Neuronal stem cell (in vitro differentiated cells): ENCODE results near the gene OSBPL1A.

ENCODE experiments used
- DNase-seq: peaks from one replicate; pipeline ENCODE4 v3.0.0-alpha.2; 2013; ENCODE audit warnings: low spot score
- H2AFZ ChIP-seq: one replicate; pipeline ENCODE4 v1.6.1; 2013; ENCODE audit warnings: mild to moderate bottlenecking, low read length, inconsistent platforms
- H2AK5ac ChIP-seq: 2 replicates; pipeline ENCODE4 v1.6.1; 2013; ENCODE audit warnings: low read depth, mild to moderate bottlenecking, inconsistent platforms, low read length, moderate library complexity, mixed read lengths
- H2BK120ac ChIP-seq: 2 replicates; pipeline ENCODE4 v1.6.1; 2013; ENCODE audit warnings: low read depth, mild to moderate bottlenecking, inconsistent platforms, low read length, moderate library complexity, mixed read lengths
- H2BK12ac ChIP-seq: one replicate; pipeline ENCODE4 v1.6.1; 2013; ENCODE audit warnings: low read length, inconsistent platforms
- H2BK15ac ChIP-seq: 2 replicates; pipeline ENCODE4 v1.6.1; 2013; ENCODE audit warnings: mild to moderate bottlenecking, low read length, inconsistent platforms, mixed read lengths
- H2BK5ac ChIP-seq: one replicate; pipeline ENCODE4 v1.6.1; 2013; ENCODE audit warnings: inconsistent platforms, mild to moderate bottlenecking, low read length, moderate library complexity
- H3K14ac ChIP-seq: one replicate; pipeline ENCODE4 v1.6.1; 2013; ENCODE audit warnings: low read length, inconsistent platforms
- H3K18ac ChIP-seq: 2 replicates; pipeline ENCODE4 v1.6.1; 2013; ENCODE audit warnings: low read length, inconsistent platforms
- H3K23ac ChIP-seq: 2 replicates; pipeline ENCODE4 v1.6.1; 2013; ENCODE audit warnings: low read depth, mild to moderate bottlenecking, mixed read lengths, low read length, inconsistent platforms; ENCODE audit not compliant: poor library complexity
- H3K27ac ChIP-seq: replicated peaks from 3 replicates; pipeline ENCODE4 v1.5.1; 2013; ENCODE audit warnings: low read length, inconsistent platforms
- H3K27me3 ChIP-seq, 3 experiments: 2 replicates each; pipeline ENCODE4 v1.6.1; 2013; ENCODE audit warnings: low read length in 3 of 3, mild to moderate bottlenecking in 2 of 3, inconsistent platforms in 1 of 3, low read depth in 1 of 3, mixed read lengths in 1 of 3, moderate library complexity in 1 of 3; ENCODE audit not compliant: control insufficient read depth in 3 of 3, insufficient read depth in 3 of 3
- H3K36me3 ChIP-seq, 2 donors: replicated peaks in 1 of 2; 2 replicates each; pipeline ENCODE4 v1.6.1; 2013; ENCODE audit warnings: low read length in 2 of 2; ENCODE audit not compliant: control insufficient read depth in 2 of 2, insufficient read depth in 2 of 2
- H3K4ac ChIP-seq: 2 replicates; pipeline ENCODE4 v1.6.1; 2013; ENCODE audit warnings: inconsistent platforms, mild to moderate bottlenecking, low read length, moderate library complexity
- H3K4me1 ChIP-seq, 2 donors: 1 replicate in 1 of 2; 2 replicates in 1 of 2; pipeline ENCODE4 v1.6.1; 2013; ENCODE audit warnings: low read length in 2 of 2, low read depth in 1 of 2; ENCODE audit not compliant: control insufficient read depth in 2 of 2, insufficient read depth in 1 of 2
- H3K4me2 ChIP-seq: one replicate; pipeline ENCODE4 v1.6.1; 2013; ENCODE audit warnings: mild to moderate bottlenecking, low read length, inconsistent platforms; ENCODE audit not compliant: insufficient read depth, poor library complexity, severe bottlenecking
- H3K4me3 ChIP-seq, 2 donors: 2 replicates each; pipeline ENCODE4 v1.5.1; 2013; ENCODE audit warnings: low read length in 2 of 2, mild to moderate bottlenecking in 2 of 2, inconsistent platforms in 1 of 2, moderate library complexity in 1 of 2
- H3K79me1 ChIP-seq: one replicate; pipeline ENCODE4 v1.6.1; 2013; ENCODE audit warnings: low read depth, mild to moderate bottlenecking, inconsistent platforms, low read length, moderate library complexity
- H3K9ac ChIP-seq: one replicate; pipeline ENCODE4 v1.6.1; 2013; ENCODE audit warnings: mild to moderate bottlenecking, low read depth, low read length, inconsistent platforms; ENCODE audit not compliant: poor library complexity
- H3K9me3 ChIP-seq, 2 donors: replicated peaks in 1 of 2; 2 replicates each; pipeline versions ENCODE3 to v1.6.1; 2013; ENCODE audit warnings: low read length in 2 of 2, mild to moderate bottlenecking in 2 of 2, inconsistent platforms in 1 of 2, low read depth in 1 of 2, mixed read lengths in 1 of 2, moderate library complexity in 1 of 2; ENCODE audit not compliant: control insufficient read depth in 2 of 2, insufficient read depth in 1 of 2
- H4K8ac ChIP-seq: one replicate; pipeline ENCODE4 v1.6.1; 2013; ENCODE audit warnings: low read depth, mild to moderate bottlenecking, inconsistent platforms, low read length, moderate library complexity
- H4K91ac ChIP-seq: one replicate; pipeline ENCODE4 v1.6.1; 2013; ENCODE audit warnings: low read length, low read depth, mild to moderate bottlenecking, inconsistent platforms; ENCODE audit not compliant: poor library complexity
- WGBS, 2 donors: extraction: QIAGEN DNeasy Blood & Tissue Kit; methylation state at CpG; one replicate each; pipeline ENCODE4 v1.1.7; 2013; ENCODE audit warnings: missing lambda C conversion rate in 2 of 2, mixed read lengths in 1 of 2; ENCODE audit not compliant: insufficient read length in 2 of 2, insufficient replicate concordance in 1 of 2; ENCODE audit errors: extremely low coverage in 2 of 2; 5-methylcytosine and 5-hydroxymethylcytosine counted together

OSBPL1A gene

DNA sequence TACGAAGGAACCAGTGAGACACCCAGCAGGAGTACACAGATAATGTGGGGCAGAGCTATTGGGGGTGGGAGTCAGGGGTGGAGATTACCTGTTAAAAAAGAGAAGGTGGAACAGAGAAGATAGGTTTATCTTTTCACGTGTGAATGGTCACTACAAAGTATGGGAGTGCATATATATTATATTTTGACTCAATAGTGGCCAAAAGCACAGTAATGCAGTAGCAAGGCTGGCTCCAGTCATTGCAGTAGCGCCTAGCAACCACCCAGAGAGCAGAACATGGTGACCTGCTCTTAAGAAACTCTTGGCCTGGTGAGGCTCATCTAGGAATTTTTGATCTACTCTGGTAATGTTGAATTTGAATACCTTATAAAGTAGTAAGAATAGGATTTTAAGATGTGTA, 29.9 kb upstream of the OSBPL1A start:
- H2BK120ac ChIP-seq, result no peak overlapping the region
- peak overlapping the region; percentile 67 for H3K4me2 ChIP-seq
- no peaks in the 10 kb centered on the region for H3K79me1 ChIP-seq
- no peak overlapping the region for H3K18ac ChIP-seq
- H2BK5ac ChIP-seq, result no peak overlapping the region
- H3K36me3 ChIP-seq, result peaks cover 4 to 36% of the 10 kb centered on the region in 2 donors
- DNase-seq, result no peak
- peak overlapping the region; percentile 91 for H2AFZ ChIP-seq
- no peak overlapping the region for H3K23ac ChIP-seq
- no peak overlapping the region for H3K4ac ChIP-seq
- H2BK12ac ChIP-seq, result no peak overlapping the region
- no peaks in the 10 kb centered on the region for H3K4me1 ChIP-seq
- H3K27me3 ChIP-seq, result peaks cover 0 to 12% (median 0%) of the 10 kb centered on the region in 3 experiments
- H4K8ac ChIP-seq, result no peak overlapping the region
- H2BK15ac ChIP-seq, result no peak overlapping the region
- no peak overlapping the region for H2AK5ac ChIP-seq
- H3K9me3 ChIP-seq, result no peaks in the 10 kb centered on the region
- H3K9ac ChIP-seq, result no peak overlapping the region
- WGBS, 2 donors, result no CpG with 5 or more reads among the region's 3 CpGs
- no peak overlapping the region for H3K27ac ChIP-seq
- no peak overlapping the region for H4K91ac ChIP-seq
- H3K14ac ChIP-seq, result no peak overlapping the region
- H3K4me3 ChIP-seq, result peak overlapping the region; percentile 53 to 75

DNA sequence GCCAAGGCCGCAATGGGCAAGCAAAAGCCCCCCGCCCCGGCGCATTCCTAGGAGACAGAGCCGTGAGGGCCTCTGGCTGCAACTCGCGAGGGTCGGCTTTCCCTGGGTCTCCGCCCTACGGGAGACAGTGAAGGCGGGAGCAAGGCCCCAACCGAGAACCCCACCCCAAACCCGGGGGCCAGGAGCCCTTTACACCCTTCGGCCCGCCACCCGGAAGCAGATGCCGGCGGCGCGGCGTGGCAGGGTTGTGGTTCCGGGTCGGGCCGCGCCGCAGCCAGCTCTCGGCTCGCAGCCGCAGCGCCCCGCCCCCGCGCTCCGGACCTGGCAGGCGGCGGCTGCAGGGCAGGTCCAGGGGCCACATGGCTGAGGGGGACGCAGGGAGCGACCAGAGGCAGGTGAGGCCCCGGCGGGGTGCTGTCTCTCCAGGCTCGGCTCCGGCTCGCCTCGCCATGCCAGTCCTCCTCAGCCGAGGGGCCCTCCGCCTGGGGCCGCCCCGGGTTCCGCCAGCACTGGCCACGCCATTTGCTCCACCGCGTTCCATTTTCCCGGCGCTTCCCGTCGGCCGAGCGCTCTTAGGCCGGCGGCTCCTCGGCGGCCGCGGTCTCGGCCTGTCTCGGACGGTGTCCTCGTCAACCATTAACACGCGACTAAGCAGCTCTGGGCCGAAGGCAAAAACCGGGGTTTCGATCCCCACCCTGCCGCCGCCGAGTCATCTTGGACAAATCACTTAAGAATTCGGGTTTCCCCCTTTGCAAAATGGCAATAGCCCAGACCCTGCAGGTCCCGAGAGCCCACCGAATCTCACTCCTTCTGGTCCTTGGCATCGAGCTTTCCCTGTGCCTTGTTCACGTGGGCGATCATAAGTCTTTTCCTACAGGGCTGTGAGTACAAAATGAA, 29.0 kb upstream of the OSBPL1A start, which contains the start of gene IMPACT:
IMPACT (plus strand) TSS at position 273 of the 897 bp plus-strand sequence; CDS start at position 360, 87 bp downstream.
- H4K8ac ChIP-seq, result no peak within 1 kb of the TSS
- peak within 1 kb of the TSS; percentile 98 for H3K18ac ChIP-seq
- peak within 1 kb of the TSS; percentile 40 for H4K91ac ChIP-seq
- peak within 1 kb of the TSS; percentile 75 to 92 for H3K4me3 ChIP-seq
- H3K4me1 ChIP-seq, result no peaks in the 10 kb centered on the region
- peaks cover 0 to 18% (median 0%) of the 10 kb centered on the region in 3 experiments for H3K27me3 ChIP-seq
- no peak within 1 kb of the TSS for H3K4ac ChIP-seq
- H3K14ac ChIP-seq, result no peak within 1 kb of the TSS
- H2AK5ac ChIP-seq, result peak within 1 kb of the TSS; percentile 60
- H2BK15ac ChIP-seq, result no peak within 1 kb of the TSS
- H2BK120ac ChIP-seq, result no peak within 1 kb of the TSS
- H2BK12ac ChIP-seq, result no peak within 1 kb of the TSS
- H2BK5ac ChIP-seq, result peak within 1 kb of the TSS; percentile 91
- H2AFZ ChIP-seq, result peak within 1 kb of the TSS; percentile 91
- H3K27ac ChIP-seq, result peak within 1 kb of the TSS; percentile 94
- peak; percentile 88 for DNase-seq
- H3K23ac ChIP-seq, result peak within 1 kb of the TSS; percentile 92
- peaks cover 4 to 29% of the 10 kb centered on the region in 2 donors for H3K36me3 ChIP-seq
- H3K4me2 ChIP-seq, result peak within 1 kb of the TSS; percentile 67
- H3K9me3 ChIP-seq, result no peaks in the 10 kb centered on the region
- peak within 1 kb of the TSS; percentile 88 for H3K9ac ChIP-seq
- WGBS, 2 donors, result no CpG with 5 or more reads among the region's 82 CpGs
- no peaks in the 10 kb centered on the region for H3K79me1 ChIP-seq

DNA sequence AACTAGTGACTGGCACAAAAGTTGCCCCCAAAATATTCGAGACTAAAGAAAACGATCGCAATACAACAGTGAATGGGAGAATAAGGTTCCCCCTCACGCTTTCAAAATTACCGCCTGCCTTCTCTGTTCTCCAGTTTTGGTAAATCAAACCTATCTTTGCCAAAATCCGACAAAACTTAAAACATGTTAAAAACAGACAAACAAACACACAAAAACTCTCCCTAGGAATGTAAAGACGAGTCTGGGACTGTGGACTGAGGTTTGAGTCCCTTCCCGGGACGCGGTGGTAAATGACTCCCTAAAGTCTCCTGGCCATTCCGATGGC, 28.4 kb upstream of the OSBPL1A start:
- H2BK120ac ChIP-seq, result no peak overlapping the region
- H3K23ac ChIP-seq, result peak overlapping the region; percentile 92
- H3K18ac ChIP-seq, result peak overlapping the region; percentile 98
- peaks cover 0 to 20% (median 0%) of the 10 kb centered on the region in 3 experiments for H3K27me3 ChIP-seq
- H3K9ac ChIP-seq, result peak overlapping the region; percentile 50
- H4K8ac ChIP-seq, result no peak overlapping the region
- peak overlapping the region; percentile 91 for H2AFZ ChIP-seq
- no peaks in the 10 kb centered on the region for H3K9me3 ChIP-seq
- no peak overlapping the region for H4K91ac ChIP-seq
- H3K4ac ChIP-seq, result no peak overlapping the region
- no peak overlapping the region for H3K14ac ChIP-seq
- no peaks in the 10 kb centered on the region for H3K4me1 ChIP-seq
- H3K79me1 ChIP-seq, result no peaks in the 10 kb centered on the region
- H2BK15ac ChIP-seq, result no peak overlapping the region
- H2BK12ac ChIP-seq, result no peak overlapping the region
- peak overlapping the region; percentile 91 for H2BK5ac ChIP-seq
- H3K27ac ChIP-seq, result peak overlapping the region; percentile 94
- H3K36me3 ChIP-seq, result peaks cover 0 to 24% of the 10 kb centered on the region in 2 donors
- H3K4me3 ChIP-seq, result peak overlapping the region; percentile 75 to 78
- no peak for DNase-seq
- H3K4me2 ChIP-seq, result peak overlapping the region; percentile 67
- H2AK5ac ChIP-seq, result no peak overlapping the region
- no CpG with 5 or more reads among the region's 11 CpGs for WGBS, 2 donors

DNA sequence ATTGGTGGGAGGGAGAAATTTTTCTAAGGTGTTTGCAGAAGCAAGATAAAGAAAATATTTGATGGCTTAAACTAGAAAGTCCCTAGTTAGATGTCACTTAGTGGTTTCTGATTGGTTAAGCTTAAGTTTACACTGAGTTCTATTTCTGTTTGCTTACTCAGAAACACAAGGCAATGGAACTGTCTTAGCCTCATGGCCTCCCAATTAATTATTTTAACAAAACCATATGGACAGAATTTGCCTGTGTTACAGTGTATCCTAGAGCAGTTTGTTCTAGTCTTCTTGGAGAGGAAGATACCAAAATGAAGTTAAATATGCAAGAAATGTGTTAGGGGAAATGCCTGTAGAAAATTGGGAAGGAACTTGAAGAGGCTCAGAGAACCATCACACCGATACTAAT, 24.2 kb upstream of the OSBPL1A start:
- H2BK12ac ChIP-seq, result no peak overlapping the region
- H3K36me3 ChIP-seq, result no peaks in the 10 kb centered on the region
- H3K4ac ChIP-seq, result no peak overlapping the region
- no peaks in the 10 kb centered on the region for H3K4me1 ChIP-seq
- H2BK15ac ChIP-seq, result no peak overlapping the region
- H3K4me2 ChIP-seq, result no peak overlapping the region
- DNase-seq, result no peak
- H3K23ac ChIP-seq, result no peak overlapping the region
- peaks cover 0 to 20% (median 0%) of the 10 kb centered on the region in 3 experiments for H3K27me3 ChIP-seq
- no peak overlapping the region for H3K14ac ChIP-seq
- no peak overlapping the region for H2AFZ ChIP-seq
- H2BK5ac ChIP-seq, result no peak overlapping the region
- H3K9ac ChIP-seq, result no peak overlapping the region
- H3K9me3 ChIP-seq, result no peaks in the 10 kb centered on the region
- H3K79me1 ChIP-seq, result no peaks in the 10 kb centered on the region
- H2AK5ac ChIP-seq, result no peak overlapping the region
- no peak overlapping the region for H2BK120ac ChIP-seq
- no peak overlapping the region for H4K91ac ChIP-seq
- WGBS, 2 donors, result no CpG with 5 or more reads among the region's 1 CpG
- H3K27ac ChIP-seq, result no peak overlapping the region
- H4K8ac ChIP-seq, result no peak overlapping the region
- no peak overlapping the region for H3K18ac ChIP-seq
- no peak overlapping the region for H3K4me3 ChIP-seq
